ENCODE data around the gene NIM1K.
"Not testable (repeated sequence)": the region's sequence is repeated elsewhere in the genome, so short reads cannot be mapped to it uniquely, and the experiment has no call there.

The NIM1K gene

DNA sequence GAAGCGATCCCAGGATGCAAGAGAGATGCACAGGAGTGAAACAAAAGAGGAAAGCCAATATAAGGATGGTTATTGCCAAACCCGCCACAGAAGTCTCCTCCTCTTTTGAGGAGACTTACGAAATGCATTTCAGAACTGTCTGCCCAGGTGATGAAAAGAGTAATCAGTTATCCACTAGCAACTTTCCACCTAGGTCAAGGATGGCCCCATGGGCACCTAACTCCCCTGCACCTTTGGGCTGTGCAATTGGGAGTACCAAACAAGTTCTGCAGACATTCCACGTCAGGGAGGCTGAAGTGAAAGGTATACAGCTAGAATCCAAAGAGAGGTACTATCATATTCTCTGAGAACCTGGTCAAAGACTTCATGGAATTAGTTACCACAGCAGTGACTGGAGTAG is 95.5 kb downstream of the NIM1K start:
- no peak for DNase-seq

DNA sequence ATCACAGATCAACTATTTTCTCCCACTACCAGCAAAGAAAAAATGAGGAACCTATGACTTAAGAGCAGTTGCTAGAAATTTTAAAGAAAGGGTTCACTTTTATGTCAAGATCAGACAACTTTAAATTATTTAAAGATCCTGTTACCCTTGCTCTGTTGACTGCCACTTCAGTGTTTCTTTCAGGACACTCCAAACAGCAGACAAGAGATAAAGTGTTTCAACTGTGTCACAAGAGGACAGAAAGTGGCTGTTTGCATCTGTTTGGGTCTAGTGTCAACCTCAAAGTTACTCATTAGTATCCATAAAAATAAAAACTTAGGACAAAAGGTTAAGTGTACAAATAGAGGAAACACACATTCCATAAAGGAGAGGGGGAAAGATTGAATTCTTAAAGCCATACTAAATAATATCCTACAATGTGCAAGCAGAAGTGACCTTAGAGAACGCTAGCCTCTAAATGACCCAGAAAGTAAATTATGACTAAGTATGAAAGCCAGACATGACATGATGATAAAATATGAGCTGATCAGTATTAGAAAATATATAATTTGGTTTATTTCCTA is 96.3 kb downstream of the NIM1K start:
- DNase-seq: no peak

DNA sequence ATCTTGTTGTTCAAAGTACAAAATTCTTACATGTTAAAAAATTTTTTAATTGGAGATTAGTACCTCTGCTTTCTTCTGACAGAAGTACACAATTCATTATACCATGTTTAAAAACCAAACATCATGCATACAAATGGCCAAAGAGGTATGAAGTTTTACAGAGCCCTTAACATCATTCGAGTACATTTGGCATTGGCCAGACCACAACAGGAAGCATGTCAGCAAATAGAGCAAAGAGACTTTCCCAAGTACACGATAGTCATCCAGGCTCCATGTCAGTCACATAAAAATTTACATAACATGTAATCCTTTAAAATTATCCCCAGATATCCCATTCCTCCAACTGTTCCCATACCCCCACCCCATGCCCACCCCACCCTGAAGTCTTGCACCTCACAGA is 98.7 kb downstream of the NIM1K start:
- no peak for DNase-seq

DNA sequence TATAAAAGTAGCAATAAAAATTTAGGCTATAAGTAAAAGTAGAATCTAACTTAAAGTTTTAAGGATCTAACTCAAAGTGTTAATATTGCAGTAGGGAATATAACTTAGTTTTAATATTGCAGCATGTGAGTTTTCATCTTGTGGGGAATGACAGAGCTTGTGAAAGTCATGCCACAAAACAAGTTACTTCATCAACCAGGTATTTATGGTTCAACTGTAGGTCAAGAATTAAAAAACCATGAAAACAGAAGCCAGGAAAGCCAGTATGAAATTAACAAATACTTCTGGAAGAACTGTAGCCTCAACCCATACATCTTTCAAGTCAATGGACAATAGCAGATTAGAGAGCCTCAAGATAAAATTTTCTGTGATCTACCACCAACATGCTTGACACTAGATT is 102.2 kb downstream of the NIM1K start:
- no peak for DNase-seq

DNA sequence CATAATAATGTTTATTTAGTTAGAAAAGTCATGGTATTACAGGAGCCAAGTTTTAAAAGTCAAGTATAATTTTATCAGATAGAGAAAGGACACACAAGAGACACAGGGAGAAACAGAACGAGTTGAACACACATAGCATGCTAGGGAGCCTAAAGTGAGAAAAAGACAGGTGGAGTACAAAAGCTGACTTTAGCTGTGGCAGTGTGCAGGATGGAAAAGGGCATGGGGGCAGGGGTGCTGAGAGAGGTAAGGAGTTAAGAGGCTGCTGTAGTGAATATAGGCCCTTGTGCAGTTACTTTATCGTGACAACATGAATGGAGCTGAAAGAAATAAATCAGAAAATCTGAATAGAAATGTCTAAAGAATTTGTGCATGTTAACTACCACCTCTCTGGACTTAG is 103.2 kb downstream of the NIM1K start:
- no peak for DNase-seq

DNA sequence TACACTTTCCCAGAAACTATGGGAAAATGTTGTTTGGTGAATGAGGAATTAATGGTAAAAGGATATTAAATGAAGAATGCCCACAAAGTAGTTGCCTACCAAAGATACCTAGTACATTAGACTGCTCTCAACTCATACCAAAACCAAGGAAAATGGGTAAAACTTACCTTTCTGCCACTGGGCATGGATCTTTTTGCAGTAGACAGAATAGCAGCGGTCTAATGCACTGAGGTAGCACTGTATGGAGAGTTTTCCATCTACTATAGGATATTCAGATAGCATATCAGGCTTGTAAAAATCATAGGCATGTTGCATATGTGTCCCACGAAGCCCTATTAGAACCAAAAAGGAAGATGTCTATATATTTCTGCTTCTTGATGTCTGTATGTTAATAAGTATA is 104.8 kb downstream of the NIM1K start:
- no peak for DNase-seq

DNA sequence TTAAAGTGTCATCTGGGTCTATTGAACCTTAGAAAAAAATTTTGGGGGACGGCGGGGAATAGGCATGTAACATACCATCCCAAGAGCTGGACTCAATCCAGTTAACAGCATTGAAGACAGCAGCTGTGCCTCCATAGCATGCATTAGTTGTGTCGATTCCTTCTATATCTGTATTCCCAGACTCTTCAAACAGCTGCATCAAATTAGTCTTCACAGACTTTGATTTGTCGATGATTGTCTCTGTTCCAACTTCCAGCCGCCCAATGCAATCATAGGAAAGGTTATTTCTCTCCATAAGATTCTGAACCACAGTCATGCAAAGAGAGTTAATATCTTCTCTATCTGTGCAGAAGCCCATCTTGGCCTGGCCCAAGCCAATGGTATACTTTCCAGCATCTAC is 106.4 kb downstream of the NIM1K start:
- DNase-seq: no peak

DNA sequence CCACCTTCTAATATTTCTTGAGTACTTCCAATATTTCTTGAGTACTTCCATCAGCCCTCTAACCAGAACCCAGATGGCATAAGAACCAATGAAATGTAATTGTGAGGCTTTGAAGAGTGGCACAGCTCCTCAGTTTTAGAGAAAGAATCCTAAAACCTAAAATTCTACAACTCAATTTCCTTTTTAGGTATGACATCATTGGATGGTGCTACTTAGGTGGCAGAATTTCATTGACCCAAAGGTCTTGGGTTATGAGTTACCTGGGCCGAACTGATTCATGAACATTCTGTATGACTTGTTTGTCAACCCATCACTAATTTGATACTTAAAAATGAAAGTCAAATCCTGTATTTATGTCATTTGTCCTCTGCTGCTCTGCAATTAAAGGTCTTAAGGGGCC is 108.1 kb downstream of the NIM1K start:
- DNase-seq: no peak

DNA sequence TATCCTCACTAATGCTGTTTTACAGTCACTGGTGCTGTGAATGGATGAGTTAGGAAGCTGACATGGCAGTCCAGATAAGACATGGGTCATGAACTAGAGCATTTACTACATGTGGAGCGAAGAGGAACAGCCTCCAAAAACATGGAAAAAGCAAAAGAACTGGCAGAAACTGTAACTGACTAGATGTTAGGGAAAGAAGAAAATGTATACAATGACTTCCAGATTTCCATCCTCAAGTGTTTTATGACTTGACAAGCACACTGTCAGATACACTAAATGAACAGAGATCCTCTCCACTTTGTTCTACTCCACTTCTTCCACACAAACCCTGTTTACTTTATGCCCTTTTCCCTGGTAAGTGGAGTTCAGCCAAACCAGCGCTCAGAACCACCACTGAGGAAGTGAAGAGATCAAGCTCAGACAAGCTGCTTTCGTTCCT is 109.6 kb downstream of the NIM1K start:
- DNase-seq: no peak

DNA sequence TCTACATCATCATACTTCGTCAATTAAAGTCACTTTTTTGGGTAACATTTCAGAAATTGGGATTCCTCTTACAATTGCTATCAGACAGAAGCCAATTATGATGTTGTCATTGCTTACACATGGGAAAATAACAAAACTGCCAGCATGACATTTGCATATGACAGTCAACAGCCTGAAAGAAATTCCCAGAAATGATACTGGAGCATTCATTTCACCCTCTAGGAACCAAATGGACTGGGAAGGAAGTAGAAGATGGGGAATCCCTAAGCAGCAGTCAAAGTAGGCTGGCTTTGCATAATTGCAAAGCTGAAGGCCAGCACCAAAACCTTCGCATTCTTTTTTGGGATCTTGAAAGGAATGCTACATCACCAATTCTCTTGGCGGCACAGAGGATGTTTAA is 110.5 kb downstream of the NIM1K start:
- DNase-seq: no peak

DNA sequence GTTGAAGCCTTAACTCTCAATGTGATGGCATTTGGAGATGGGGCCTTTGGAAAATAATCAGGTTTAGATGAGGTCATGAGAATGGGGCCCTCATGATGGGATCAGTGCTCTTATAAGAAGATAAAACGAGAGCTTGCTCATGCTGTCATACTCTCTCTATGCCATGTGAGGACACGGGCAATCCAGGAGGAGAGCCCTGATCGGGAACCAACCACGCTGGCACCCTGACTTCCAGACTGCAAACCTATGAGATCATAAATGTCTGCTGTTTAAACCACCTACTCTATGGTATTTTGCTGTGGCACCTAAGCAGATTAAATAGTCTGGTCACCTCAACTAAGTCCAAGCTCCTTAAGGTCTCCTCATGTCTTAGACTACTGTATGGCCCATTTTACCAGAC is 111.2 kb downstream of the NIM1K start:
- no peak for DNase-seq

DNA sequence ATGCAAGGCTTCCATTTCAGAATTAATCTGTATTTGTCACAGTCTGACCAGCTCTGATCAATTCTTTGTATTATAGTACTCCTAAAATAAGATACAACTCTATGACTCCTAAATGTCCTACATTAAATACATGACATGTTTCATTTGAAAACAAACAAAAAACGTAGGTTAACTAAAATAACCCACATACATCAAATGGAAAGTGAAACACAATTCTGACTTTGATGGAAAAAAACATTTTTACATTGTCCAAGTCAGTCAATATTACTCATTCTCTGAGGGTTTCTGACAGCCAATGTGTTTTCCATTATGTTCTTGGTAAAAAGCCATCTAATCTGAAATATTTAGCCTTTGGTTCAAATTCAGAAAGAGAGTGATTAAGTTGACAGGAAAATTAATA is 112.5 kb downstream of the NIM1K start:
- DNase-seq: no peak

DNA sequence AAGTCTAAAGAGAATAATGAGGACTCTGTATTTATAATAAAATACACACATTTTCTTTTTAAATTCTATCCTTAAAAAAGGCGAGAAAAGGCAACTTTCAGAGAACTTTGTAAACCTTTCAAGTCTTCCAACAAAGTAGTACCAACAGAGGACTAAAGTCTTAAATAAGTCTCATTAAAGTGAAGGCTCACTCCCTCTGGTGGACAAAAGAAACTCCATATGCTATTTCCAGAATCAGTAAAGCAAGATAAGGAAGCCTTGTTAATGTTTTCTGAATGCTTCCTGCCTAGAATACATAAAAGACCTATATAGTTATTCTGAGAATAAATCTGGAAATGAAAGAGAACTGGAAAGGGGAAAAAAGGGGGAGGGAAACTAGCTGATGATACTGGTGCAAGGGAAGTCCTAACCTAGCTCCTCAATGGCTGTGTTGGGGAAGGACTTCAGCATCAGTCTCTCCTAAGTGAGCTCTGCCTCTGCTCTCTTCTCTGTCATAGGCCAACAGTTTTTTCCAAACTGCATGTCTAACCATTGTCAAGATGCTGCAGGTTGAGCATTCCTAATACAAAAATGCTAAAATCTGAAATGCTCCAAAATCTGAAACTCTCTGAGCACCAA is 114.0 kb downstream of the NIM1K start:
- peak; percentile 40 for DNase-seq

DNA sequence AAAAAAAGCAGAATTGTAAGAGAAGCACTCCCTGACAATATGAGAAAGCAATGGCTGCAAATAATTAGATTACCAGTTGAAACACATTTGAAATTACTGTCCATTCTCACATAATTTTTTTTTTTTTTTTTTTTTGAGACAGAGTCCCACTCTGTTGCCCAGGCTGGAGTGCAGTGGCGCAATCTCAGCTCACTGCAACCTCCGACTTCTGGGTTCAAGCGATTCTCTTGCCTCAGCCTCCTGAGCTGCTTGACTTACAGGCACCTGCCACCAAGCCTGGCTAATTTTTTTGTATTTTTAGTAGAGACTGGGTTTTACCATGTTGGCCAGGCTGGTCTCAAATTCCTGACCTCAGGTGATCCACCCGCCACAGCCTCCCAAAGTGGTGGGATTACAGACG is 114.9 kb downstream of the NIM1K start:
- DNase-seq: not testable (repeated sequence)

DNA sequence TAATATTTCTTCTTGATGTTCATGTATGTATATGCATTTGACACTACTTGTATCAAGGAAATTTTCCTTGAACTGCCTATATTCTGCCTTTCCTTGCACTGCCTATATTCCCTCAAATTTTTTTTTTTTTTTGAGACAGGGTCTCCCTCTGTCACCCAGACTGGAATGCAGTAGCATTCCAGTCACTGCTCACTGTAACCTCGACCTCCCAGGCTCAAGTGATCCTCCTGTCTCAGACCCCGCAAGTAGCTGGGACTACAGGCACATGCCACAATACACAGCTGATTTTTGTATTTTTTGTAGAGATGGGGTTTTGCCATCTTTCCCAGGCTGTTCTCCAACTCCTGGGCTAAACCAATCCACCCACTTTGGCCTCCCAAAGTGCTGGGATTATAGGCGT is 117.1 kb downstream of the NIM1K start:
- DNase-seq: no peak

DNA sequence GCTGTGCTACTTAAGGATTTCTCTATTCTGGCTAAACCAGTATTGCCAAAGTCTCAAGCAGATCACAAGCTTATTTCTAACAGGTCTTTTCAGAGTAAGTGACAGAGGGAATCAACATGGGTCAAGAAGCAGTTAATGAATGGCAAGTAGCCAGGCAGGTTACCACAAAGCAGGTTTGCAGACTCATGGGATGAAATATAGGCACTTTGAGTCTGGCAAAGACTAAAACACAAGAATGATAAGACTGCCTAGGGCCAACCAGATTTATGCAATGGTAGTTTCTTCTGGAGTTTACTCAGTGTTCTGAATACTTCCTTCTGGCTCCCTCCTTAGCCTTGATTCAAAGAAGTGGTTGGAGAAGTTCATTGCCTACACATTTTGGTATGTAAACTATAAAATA is 117.6 kb downstream of the NIM1K start:
- no peak for DNase-seq

DNA sequence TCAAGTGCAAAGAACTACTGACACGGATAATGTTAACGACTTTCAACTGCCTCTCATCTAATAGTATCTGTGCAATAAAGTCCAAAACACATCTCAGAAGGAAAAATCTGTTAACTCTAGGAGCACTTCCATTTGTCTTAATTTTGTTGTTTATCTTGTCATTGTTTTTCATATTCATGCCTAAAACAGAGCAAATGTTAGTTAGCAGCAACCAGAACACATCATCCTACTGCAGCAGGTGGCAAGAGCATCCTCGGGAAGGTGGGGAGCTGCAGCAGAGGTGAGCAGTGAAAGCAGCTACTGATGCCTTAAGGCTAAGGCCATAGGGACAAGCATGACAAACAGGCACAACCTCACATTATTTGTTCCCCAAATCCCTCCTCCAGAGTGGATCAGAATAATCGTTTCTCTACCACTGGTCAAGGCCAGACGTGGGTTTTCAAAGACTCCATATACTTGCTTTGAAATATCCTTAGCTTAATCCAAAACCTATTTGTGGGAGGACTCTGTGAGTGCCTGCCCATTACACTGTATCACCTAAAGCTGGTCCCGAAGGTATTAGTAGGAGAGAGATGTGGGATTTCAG is 120.1 kb downstream of the NIM1K start:
- DNase-seq: no peak

DNA sequence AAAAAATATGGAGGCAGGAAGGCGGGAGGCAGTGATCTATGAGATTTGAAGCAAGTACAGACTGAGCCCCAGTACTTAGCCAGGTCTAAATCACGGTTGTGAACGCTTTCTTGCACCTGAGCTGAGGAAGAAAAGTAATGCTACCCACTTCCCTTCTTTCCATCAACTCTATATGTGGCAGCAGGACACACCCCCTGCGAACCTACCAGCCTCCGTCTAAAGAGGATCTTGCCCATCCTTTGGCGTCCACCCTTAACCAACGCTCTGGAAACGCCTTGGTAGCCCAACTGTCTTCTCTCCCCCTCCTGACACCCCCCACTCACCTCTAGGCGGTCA is 120.6 kb downstream of the NIM1K start:
- DNase-seq: no peak

DNA sequence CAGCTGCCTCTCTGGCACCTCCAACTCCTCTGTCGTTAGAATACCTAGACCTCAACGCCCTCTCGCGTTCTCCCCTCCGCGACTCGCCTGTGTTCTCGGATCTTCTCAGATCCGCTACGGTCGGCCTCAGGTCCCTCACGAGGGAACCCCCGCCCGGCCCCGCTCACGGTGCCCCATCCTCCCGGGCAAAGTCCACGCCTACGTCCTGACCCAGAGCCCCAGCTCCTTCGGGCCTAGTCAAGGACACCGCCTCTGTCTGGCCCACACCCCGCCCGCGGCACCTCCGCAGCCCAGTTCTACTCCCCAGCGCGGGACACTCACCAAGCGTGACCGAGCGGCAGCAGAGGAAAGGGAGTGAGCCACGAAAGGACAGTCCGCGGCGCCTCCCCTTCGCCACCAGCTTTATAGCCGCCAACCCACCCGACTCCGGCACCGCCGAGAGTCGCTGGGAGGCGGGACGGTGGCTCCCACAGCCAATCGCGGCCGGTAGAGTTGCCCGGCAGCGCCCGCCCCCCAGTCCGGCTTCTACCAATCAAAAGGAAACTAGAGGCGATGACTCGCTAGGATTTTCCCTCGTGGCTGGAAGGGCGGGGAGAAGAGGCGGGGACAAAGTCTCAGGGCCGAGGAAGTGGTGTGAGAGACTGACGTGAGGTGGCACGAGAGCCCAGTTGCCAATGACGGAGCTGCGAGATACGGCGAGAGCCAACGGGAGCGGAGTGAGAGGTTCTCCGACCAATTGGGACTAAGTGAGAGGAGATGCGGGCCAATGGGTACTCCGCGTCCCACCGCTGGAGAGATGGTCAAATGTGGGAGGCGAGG is 121.2 kb downstream of the NIM1K start, which contains the start of gene HMGCS1:
Gene HMGCS1, minus strand, starts transcription at position 378 of the 819 bp plus-strand sequence. CDS start 14,447 bp downstream, outside the sequence.
- peak; percentile 99 for DNase-seq

DNA sequence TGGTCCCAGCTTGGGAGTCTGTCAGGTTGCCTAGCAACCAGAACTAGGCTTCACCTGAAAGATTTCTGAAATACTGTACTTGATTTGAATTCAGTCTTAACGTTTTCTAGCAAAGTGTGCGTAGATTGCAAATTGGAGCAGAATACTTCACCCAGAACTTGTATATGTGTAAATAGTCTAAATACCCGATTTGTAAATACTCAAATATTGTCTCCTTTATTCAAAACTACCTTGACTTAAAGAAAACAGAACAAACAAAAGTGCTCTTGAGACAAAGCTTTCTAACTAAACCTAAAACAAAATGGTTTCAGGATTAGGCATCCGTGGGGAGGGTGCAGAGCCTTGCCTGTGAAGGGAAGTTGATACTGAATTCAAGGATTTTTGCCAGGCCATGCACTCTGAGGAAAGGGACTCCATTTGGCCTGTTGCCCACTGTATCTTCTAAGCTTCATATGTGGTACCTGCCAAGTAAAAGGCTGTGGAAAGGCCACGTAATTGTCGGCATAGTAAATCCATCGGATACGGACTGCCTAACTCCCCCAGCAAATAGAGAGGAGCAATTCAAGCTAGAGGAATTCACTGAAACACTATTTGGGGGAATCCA is 121.9 kb downstream of the NIM1K start:
- peak; percentile 38 for DNase-seq

DNA sequence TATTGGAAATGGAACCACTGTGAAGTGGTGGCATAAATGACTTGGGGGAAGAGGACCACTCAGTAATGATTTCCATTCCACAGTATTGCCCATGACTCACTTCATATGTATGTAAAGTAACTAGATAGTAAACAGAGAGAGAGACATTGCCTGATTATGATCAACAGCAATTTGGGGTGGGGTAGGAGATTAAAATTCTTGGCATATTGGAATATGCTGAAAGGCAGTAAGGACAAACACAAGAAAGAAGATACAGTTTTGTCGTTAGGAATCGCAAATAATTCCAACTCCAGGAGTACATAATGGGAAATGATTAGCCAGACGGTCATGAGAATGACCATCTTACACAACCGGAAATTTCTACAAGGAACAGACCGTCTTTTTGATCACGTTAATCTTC is 122.7 kb downstream of the NIM1K start:
- DNase-seq: no peak

DNA sequence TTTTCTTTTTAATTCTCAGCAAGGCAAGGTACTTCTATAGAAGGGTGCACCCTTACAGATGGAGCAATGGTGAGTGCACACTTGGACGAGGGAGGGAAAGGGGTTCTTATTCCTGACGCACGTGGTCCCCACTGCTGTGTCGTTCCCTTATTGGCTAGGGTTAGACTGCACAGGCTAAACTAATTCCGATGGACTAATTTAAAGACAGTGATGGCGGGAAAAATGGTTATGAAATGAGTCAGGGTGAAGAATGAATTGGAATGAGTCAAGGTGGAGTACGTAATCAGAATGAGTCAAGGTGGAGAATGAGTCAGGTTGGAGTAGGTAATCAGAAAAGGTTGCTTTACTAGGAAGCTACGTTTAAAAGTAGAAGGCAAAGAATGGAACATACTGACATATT is 123.2 kb downstream of the NIM1K start:
- DNase-seq: no peak

DNA sequence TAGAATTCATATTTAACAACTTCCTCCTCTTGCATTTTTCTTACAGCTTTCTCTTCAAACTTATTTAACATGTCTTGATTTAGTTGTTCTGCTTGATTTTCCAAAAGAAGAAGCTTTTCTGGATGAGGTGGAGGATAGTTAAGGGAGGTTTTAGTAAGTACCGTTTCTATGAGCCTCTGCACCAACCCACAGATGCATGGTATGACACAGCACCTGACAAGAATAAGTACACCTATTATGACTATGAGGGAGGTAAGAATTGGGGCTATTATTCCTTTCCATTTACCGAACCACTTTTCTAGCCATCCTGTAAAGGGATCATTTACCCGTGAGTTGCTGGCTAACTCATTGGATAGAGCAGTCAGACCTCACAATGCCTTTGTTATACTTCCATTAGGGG is 123.7 kb downstream of the NIM1K start:
- no peak for DNase-seq

DNA sequence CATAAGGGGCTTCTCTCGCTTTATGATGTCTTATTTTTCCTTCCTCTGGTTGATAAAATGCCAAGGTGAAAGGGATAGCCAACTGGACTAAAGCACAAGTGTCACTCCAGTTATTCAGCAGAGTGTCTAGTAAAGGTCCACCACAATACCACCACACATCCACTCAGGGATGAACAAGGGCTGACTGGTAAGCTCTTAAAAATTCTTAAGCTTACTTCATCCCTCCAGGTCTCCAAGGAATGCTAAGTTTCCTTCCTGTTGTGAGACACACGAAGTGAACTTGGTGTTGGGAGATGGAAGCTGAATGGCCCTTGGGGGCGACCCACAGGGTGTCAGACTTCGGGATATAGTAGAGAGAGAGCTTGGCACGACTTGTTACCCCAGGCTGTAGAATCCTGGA is 124.4 kb downstream of the NIM1K start:
- no peak for DNase-seq
